ENCODE data around the gene VPREB1.
"Not testable (repeated sequence)": the region's sequence is repeated elsewhere in the genome, so short reads cannot be mapped to it uniquely, and the experiment has no call there.

- TF ChIP-seq MAX (CRISPR knock-in tag; IDR thresholded peaks at IDR 0.05); SP1 (CRISPR knock-in tag; conservative IDR thresholded peaks at IDR 0.05); IRF2 (CRISPR knock-in tag; IDR thresholded peaks at IDR 0.05; ENCODE audit: borderline replicate concordance, low read depth); CTCF (IDR thresholded peaks at IDR 0.05); ZNF263 (CRISPR knock-in tag; IDR thresholded peaks at IDR 0.05; ENCODE audit: low read depth); E2F5 (CRISPR knock-in tag; IDR thresholded peaks at IDR 0.05): not testable (repeated sequence)
Observed at GRCh38 chr22:22287106-22287626, 42.6 kb downstream of the VPREB1 start.

Data from WTC11 (cell line).